Osteoblast (primary cell): ENCODE data around the gene LRP2. TPM values are rescaled to one million over a fixed set of nuclear protein-coding genes. Genes with fewer than 3 reads are reported as not detected.

ENCODE experiments used
- DNase-seq: peaks from one replicate; pipeline ENCODE4 v3.0.0; 2011; ENCODE audit warnings: low spot score, mixed read lengths; ENCODE audit not compliant: insufficient read length; ENCODE audit errors: missing footprints
- H2AFZ ChIP-seq: 2 replicates; pipeline ENCODE4 v1.6.0; 2011; ENCODE audit warnings: mild to moderate bottlenecking, low read length
- H3K27ac ChIP-seq: 2 replicates; pipeline ENCODE4 v1.5.1; 2011; ENCODE audit warnings: mild to moderate bottlenecking, low read depth, low read length, moderate library complexity
- H3K27me3 ChIP-seq: 2 replicates; pipeline ENCODE4 v1.6.0; 2012; ENCODE audit warnings: mild to moderate bottlenecking, control low read depth, inconsistent platforms, low read length, moderate library complexity; ENCODE audit not compliant: insufficient read depth
- H3K36me3 ChIP-seq: 2 replicates; pipeline ENCODE4 v1.5.1; 2011; ENCODE audit warnings: mild to moderate bottlenecking, low read length, control low read depth, moderate library complexity; ENCODE audit not compliant: insufficient read depth
- H3K4me1 ChIP-seq: 2 replicates; pipeline ENCODE4 v1.5.1; 2011; ENCODE audit warnings: mild to moderate bottlenecking, low read length, control low read depth, moderate library complexity; ENCODE audit not compliant: insufficient read depth
- H3K4me2 ChIP-seq: 2 replicates; pipeline ENCODE4 v1.6.0; 2011; ENCODE audit warnings: mild to moderate bottlenecking, low read length; ENCODE audit not compliant: insufficient read depth
- H3K4me3 ChIP-seq: fragments of 200-600 bp; sonication (generic); 3 replicates; pipeline ENCODE4 v1.5.1; 2012; ENCODE audit warnings: mild to moderate bottlenecking, low read length, inconsistent platforms; ENCODE audit not compliant: insufficient read depth
- H3K79me2 ChIP-seq: 2 replicates; pipeline ENCODE4 v1.6.0; 2012; ENCODE audit warnings: mild to moderate bottlenecking, low read length, control low read depth, inconsistent platforms; ENCODE audit not compliant: insufficient read depth
- H3K9me3 ChIP-seq: 2 replicates; pipeline ENCODE4 v1.5.1; 2011; ENCODE audit warnings: low read depth, low read length, control low read depth
- H4K20me1 ChIP-seq: 2 replicates; pipeline ENCODE4 v1.6.0; 2012; ENCODE audit warnings: mild to moderate bottlenecking, low read length, control low read depth; ENCODE audit not compliant: insufficient read depth
- total RNA-seq: library from RNA; depleted of rRNA; stranded (reverse); fragments of >200 nt; gene quantifications from 2 replicates; pipeline ENCODE4 v1.2.3, GENCODE V29; 2012
- TF ChIP-seq, protein P1 (sequence below): IDR thresholded peaks from 2 replicates; pipeline ENCODE4 v1.5.1; 2011; ENCODE audit warnings: mild to moderate bottlenecking, low read depth, low read length, moderate library complexity; ENCODE audit errors: extremely low read depth

The LRP2 gene
- total RNA-seq, 1 donor = not detected

DNA sequence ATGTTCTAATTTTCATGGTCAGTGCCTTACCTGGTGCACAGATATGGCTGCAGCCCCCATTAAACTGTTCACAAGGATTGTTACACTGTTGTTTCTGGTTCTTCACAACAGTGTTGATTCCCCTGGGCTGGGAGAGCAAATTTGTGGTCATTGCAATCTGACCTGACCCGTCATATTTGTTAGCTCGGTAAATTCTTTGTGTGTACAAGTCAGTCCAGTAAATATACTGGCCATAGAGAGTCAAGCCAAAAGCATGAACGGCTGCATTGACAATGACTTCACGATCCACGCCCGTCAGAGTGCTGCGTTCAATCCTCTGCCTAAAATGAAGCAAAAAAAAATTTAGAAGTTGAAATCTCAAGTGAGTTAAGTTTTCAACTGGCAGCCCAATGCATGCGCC lies 158.4 kb downstream of the LRP2 start:
- Histone ChIP-seq H3K4me2 (no peak overlapping the region), H3K4me1 (no peaks in the 10 kb centered on the region), H4K20me1 (no peaks in the 10 kb centered on the region), H3K9me3 (no peaks in the 10 kb centered on the region), H3K79me2 (no peaks in the 10 kb centered on the region), H3K27ac (no peak overlapping the region), H2AFZ (no peak overlapping the region), H3K36me3 (no peaks in the 10 kb centered on the region), H3K4me3 (no peak overlapping the region), H3K27me3 (no peaks in the 10 kb centered on the region)
- TF ChIP-seq, protein P1, sequence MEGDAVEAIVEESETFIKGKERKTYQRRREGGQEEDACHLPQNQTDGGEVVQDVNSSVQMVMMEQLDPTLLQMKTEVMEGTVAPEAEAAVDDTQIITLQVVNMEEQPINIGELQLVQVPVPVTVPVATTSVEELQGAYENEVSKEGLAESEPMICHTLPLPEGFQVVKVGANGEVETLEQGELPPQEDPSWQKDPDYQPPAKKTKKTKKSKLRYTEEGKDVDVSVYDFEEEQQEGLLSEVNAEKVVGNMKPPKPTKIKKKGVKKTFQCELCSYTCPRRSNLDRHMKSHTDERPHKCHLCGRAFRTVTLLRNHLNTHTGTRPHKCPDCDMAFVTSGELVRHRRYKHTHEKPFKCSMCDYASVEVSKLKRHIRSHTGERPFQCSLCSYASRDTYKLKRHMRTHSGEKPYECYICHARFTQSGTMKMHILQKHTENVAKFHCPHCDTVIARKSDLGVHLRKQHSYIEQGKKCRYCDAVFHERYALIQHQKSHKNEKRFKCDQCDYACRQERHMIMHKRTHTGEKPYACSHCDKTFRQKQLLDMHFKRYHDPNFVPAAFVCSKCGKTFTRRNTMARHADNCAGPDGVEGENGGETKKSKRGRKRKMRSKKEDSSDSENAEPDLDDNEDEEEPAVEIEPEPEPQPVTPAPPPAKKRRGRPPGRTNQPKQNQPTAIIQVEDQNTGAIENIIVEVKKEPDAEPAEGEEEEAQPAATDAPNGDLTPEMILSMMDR = no peak
- DNase-seq = no peak

DNA sequence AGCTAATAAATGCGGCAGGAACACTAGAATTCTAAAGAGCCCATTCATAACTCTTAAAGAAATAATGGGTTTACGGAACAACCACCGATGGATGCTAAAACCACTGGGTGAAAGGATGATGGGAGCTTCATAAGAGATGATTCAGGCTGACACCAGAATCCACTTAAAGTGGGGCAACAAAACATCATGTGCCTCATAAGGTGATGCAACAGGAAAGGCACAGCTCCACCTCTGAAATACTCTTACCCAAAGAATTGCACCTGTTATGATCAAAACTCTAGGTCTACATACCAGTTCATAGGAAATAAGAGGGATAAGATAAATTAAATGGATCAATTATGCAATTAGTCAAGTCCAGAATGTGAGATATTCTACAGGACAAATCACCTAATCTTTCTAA lies 161.6 kb downstream of the LRP2 start:
- H3K27ac ChIP-seq = no peak overlapping the region
- no peaks in the 10 kb centered on the region for H3K27me3 ChIP-seq
- no peaks in the 10 kb centered on the region for H3K36me3 ChIP-seq
- H3K4me1 ChIP-seq = no peaks in the 10 kb centered on the region
- no peaks in the 10 kb centered on the region for H4K20me1 ChIP-seq
- no peak for DNase-seq
- H3K4me2 ChIP-seq = no peak overlapping the region
- H3K9me3 ChIP-seq = no peaks in the 10 kb centered on the region
- no peak overlapping the region for H3K4me3 ChIP-seq
- H3K79me2 ChIP-seq = no peaks in the 10 kb centered on the region
- TF ChIP-seq, protein P1 = no peak
- H2AFZ ChIP-seq = no peak overlapping the region

DNA sequence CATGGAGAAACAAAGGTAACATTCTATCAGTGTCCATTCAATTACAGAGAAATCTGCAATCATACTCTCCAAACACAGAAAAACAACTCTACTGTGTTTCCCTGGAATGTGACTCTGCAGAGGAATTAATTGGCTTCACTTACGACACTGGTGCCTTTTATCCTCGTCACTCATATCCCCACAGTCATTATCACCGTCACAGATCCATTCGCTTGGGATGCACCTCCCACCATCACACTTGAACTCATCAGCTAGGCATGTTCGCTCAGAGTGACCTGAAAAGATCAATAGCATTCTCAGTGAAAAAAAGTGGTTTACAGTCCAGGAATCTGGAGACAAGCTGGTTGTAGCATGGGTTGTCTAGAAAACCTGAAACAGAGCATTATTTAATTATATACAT lies 168.7 kb downstream of the LRP2 start:
- Histone ChIP-seq H3K27ac (no peak overlapping the region), H3K36me3 (no peaks in the 10 kb centered on the region), H3K4me1 (no peaks in the 10 kb centered on the region), H2AFZ (no peak overlapping the region), H3K27me3 (no peaks in the 10 kb centered on the region), H3K79me2 (no peaks in the 10 kb centered on the region), H3K4me3 (no peak overlapping the region), H3K4me2 (no peak overlapping the region), H3K9me3 (no peaks in the 10 kb centered on the region), H4K20me1 (no peaks in the 10 kb centered on the region)
- DNase-seq = no peak
- TF ChIP-seq, protein P1 = no peak

DNA sequence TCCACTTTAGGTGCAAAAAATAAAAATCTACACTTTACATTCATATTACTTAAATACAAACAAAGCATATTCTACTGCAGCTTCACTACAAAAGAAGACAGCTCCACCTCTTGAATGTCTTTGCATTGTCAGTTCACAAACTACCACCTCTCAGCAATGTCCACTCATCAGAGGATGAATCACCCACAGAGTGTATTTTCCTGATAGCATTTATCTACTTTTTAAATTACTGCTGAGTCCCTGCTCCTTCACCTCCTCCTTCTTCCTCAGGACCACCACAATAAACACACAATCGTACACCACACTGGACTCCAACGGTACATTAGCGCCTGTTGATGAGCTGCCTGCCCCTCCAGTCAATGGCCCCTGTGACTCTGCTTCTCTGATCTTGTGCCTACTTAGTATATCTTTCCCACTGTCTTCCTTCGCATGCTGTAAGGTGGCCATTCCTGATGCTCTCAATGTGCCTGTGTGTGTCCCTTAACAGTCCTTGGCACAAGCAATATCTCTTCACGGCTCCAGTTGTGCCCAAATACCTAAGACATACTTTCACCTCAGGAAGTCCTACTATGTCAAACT lies 172.0 kb downstream of the LRP2 start:
- no peaks in the 10 kb centered on the region for H3K9me3 ChIP-seq
- no peaks in the 10 kb centered on the region for H4K20me1 ChIP-seq
- H3K4me2 ChIP-seq = no peak overlapping the region
- no peaks in the 10 kb centered on the region for H3K27me3 ChIP-seq
- H3K27ac ChIP-seq = no peak overlapping the region
- DNase-seq = no peak
- no peak overlapping the region for H2AFZ ChIP-seq
- no peaks in the 10 kb centered on the region for H3K79me2 ChIP-seq
- no peaks in the 10 kb centered on the region for H3K4me1 ChIP-seq
- no peak overlapping the region for H3K4me3 ChIP-seq
- TF ChIP-seq, protein P1 = no peak
- no peaks in the 10 kb centered on the region for H3K36me3 ChIP-seq
